AG04450 (cell line): ENCODE results near the gene TRIM14. TPM values are rescaled to one million over a fixed set of nuclear protein-coding genes. Genes with fewer than 3 reads are reported as not detected.

Experiments used
- CTCF ChIA-PET: fragments of 300-600, 350-600 bp; formaldehyde crosslinking; extraction: SDS; loops from one replicate; lab custom pipeline; 2022; ENCODE audit warnings: antibody characterized with exemption, inconsistent platforms; lab: Charles Lee
- POLR2A ChIA-PET: fragments of 350-600 bp; formaldehyde crosslinking; extraction: SDS; loops from one replicate; lab custom pipeline; 2021; ENCODE audit warnings: antibody characterized with exemption, inconsistent platforms; lab: Yijun Ruan, JAX
- DNase-seq: peaks from one replicate; pipeline ENCODE4 v3.0.0-alpha.2; 2011; ENCODE audit warnings: low read depth, low spot score
- H3K27ac ChIP-seq: one replicate; pipeline ENCODE4 v1.5.1; 2012; ENCODE audit warnings: low read depth, low read length, control low read depth
- H3K27me3 ChIP-seq: one replicate; pipeline ENCODE4 v1.6.0; 2012; ENCODE audit warnings: low read length; ENCODE audit not compliant: control insufficient read depth, insufficient read depth
- H3K4me3 ChIP-seq: 2 replicates; pipeline ENCODE4 v1.5.1; 2011; ENCODE audit warnings: mild to moderate bottlenecking, low read depth, low read length, control low read depth
- H3K9me3 ChIP-seq: 2 replicates; pipeline ENCODE4 v1.5.1; 2012; ENCODE audit warnings: low read length; ENCODE audit not compliant: control insufficient read depth, insufficient read depth
- CTCF ChIP-seq: IDR thresholded peaks from 2 replicates; pipeline ENCODE4 v1.5.1; 2011; ENCODE audit warnings: low read depth, low read length, control low read depth, inconsistent platforms
- polyA plus RNA-seq: library from polyadenylated mRNA; depleted of rRNA; stranded (reverse); fragments of >200 nt; gene quantifications from 2 replicates; pipeline ENCODE4 v1.2.3, GENCODE V29; 2011

The TRIM14 gene
- polyA plus RNA-seq, 1 experiment, result 8.3 TPM

GRCh38 chr9:98142182-98142907 is 23.3 kb upstream of the TRIM14 start:
- ChIA-PET POLR2A (no interaction called here), CTCF (no interaction called here)
- Histone ChIP-seq H3K27ac (no peak overlapping the region), H3K4me3 (no peak overlapping the region), H3K27me3 (peaks cover 6% of the 10 kb centered on the region), H3K9me3 (no peaks in the 10 kb centered on the region)
- DNase-seq, result no peak
- TF ChIP-seq CTCF, result no peak

GRCh38 chr9:98140503-98140902 is 21.5 kb upstream of the TRIM14 start:
- Histone ChIP-seq H3K4me3 (no peak overlapping the region), H3K27ac (no peak overlapping the region), H3K9me3 (no peaks in the 10 kb centered on the region), H3K27me3 (peaks cover 6% of the 10 kb centered on the region)
- TF ChIP-seq CTCF, result no peak
- ChIA-PET POLR2A (no interaction called here), CTCF (no interaction called here)
- no peak for DNase-seq

- CTCF ChIA-PET, result no interaction called here
- TF ChIP-seq CTCF, result no peak
- DNase-seq, result no peak
- POLR2A ChIA-PET, result no interaction called here
- H3K9me3 ChIP-seq, result no peaks in the 10 kb centered on the region
- H3K4me3 ChIP-seq, result no peak overlapping the region
- H3K27ac ChIP-seq, result no peak overlapping the region
- H3K27me3 ChIP-seq, result peaks cover 15% of the 10 kb centered on the region
These were observed 17.5 kb upstream of the TRIM14 start for GRCh38 chr9:98136489-98136888.

- ChIA-PET CTCF (no interaction called here), POLR2A (no interaction called here)
- no peak for TF ChIP-seq CTCF
- Histone ChIP-seq H3K9me3 (no peaks in the 10 kb centered on the region), H3K27me3 (peaks cover 15% of the 10 kb centered on the region), H3K27ac (no peak overlapping the region), H3K4me3 (no peak overlapping the region)
- no peak for DNase-seq
These were observed 16.9 kb upstream of the TRIM14 start for GRCh38 chr9:98135938-98136337.

- DNase-seq, result no peak
- Histone ChIP-seq H3K9me3 (no peaks in the 10 kb centered on the region), H3K27me3 (peaks cover 13% of the 10 kb centered on the region), H3K4me3 (no peak overlapping the region), H3K27ac (no peak overlapping the region)
- ChIA-PET CTCF (no interaction called here), POLR2A (no interaction called here)
- TF ChIP-seq CTCF, result no peak
These were observed 16.5 kb upstream of the TRIM14 start for GRCh38 chr9:98135558-98135934.
